Neutrophil (primary cell): ENCODE data around the gene ARFRP1.

Experiments used
- H3K27ac ChIP-seq: fragments of 200-600 bp; sonication (generic); 2 replicates; pipeline ENCODE4 v1.5.1; 2016; ENCODE audit warnings: mild to moderate bottlenecking, moderate library complexity
- H3K27me3 ChIP-seq: fragments of 200-600 bp; sonication (generic); 2 replicates; pipeline ENCODE4 v1.6.0; 2016; ENCODE audit warnings: mild to moderate bottlenecking
- H3K36me3 ChIP-seq: fragments of 200-600 bp; sonication (generic); 2 replicates; pipeline ENCODE4 v1.5.1; 2017
- H3K4me1 ChIP-seq, 2 experiments: fragments of 200-600 bp in 1 of 2; sonication (generic) in 1 of 2; 1 replicate in 1 of 2; 2 replicates in 1 of 2; pipeline versions ENCODE4 v1.5.1 to v1.6.1; 2013 to 2016; ENCODE audit warnings: low read depth in 1 of 2, low read length in 1 of 2, mild to moderate bottlenecking in 1 of 2, moderate library complexity in 1 of 2; ENCODE audit not compliant: control insufficient read depth in 1 of 2, insufficient read depth in 1 of 2
- H3K4me3 ChIP-seq, 2 experiments: fragments of 200-600 bp in 1 of 2; sonication (generic) in 1 of 2; 1 replicate in 1 of 2; 2 replicates in 1 of 2; pipeline ENCODE4 v1.5.1; 2013 to 2016; ENCODE audit warnings: low read depth in 1 of 2, low read length in 1 of 2, mild to moderate bottlenecking in 1 of 2, moderate library complexity in 1 of 2
- H3K9me3 ChIP-seq: fragments of 200-600 bp; sonication (generic); 2 replicates; pipeline ENCODE4 v1.5.1; 2016
- TF ChIP-seq, protein P1 (sequence below): fragments of 200-600 bp; sonication (generic); IDR thresholded peaks from 2 replicates; pipeline ENCODE4 v1.5.1; 2016; ENCODE audit warnings: antibody characterized with exemption

Gene ARFRP1

DNA sequence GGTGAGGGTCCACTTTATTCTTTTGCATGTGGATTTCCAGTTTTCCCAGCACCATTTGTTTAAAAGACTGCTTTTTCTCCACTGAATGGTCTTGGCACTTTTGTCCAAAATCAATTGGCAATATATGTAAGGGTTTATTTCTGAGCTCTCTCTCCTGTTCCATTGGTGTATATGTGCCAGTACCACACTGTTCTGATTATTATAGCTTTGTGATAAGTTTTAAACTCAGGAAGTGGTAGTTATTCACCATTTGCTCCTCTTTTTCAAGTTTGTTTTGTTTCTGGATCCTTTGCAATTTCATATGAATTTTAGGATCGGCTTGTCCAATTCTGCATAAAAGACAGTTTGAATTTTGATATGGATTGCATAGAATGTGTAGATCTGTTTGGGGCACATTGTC is 4.4 kb upstream of the ARFRP1 start:
- peaks cover 50% of the 10 kb centered on the region for H3K36me3 ChIP-seq
- H3K27ac ChIP-seq, result no peak overlapping the region
- no peaks in the 10 kb centered on the region for H3K27me3 ChIP-seq
- H3K4me1 ChIP-seq, result peaks cover 17 to 21% of the 10 kb centered on the region in 2 experiments
- H3K4me3 ChIP-seq, result no peak overlapping the region
- TF ChIP-seq, protein P1, sequence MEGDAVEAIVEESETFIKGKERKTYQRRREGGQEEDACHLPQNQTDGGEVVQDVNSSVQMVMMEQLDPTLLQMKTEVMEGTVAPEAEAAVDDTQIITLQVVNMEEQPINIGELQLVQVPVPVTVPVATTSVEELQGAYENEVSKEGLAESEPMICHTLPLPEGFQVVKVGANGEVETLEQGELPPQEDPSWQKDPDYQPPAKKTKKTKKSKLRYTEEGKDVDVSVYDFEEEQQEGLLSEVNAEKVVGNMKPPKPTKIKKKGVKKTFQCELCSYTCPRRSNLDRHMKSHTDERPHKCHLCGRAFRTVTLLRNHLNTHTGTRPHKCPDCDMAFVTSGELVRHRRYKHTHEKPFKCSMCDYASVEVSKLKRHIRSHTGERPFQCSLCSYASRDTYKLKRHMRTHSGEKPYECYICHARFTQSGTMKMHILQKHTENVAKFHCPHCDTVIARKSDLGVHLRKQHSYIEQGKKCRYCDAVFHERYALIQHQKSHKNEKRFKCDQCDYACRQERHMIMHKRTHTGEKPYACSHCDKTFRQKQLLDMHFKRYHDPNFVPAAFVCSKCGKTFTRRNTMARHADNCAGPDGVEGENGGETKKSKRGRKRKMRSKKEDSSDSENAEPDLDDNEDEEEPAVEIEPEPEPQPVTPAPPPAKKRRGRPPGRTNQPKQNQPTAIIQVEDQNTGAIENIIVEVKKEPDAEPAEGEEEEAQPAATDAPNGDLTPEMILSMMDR, result no peak
- H3K9me3 ChIP-seq, result no peaks in the 10 kb centered on the region

DNA sequence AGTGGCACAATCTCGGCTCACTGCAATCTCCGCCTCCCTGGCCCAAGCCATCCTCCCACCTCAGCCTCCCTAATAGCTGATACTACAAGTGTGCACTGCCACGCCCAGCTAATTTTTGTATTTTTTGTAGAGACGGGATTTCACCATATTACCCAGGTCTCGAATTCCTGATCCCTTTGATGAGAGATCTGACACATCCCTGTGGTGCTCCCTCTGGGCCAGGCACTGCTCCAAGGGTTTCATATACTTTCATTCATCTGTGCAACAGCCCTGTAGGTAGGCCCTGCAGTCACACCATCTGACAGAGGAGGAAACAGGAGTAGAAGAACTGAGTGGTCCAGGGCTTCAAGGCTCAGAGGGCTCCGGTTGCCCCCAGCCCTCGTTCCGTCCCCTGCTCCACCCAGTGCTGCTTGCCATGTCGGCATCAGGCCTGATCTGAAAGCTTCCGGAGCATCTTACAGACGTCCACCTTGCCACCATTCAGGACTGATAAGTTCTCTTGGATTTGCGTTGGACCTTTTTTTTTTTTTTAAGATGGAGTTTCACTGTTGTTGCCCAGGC is 3.4 kb upstream of the ARFRP1 start:
- TF ChIP-seq, protein P1, result no peak
- H3K36me3 ChIP-seq, result peaks cover 52% of the 10 kb centered on the region
- H3K4me1 ChIP-seq, result peaks cover 27 to 31% of the 10 kb centered on the region in 2 experiments
- H3K9me3 ChIP-seq, result no peaks in the 10 kb centered on the region
- H3K4me3 ChIP-seq, result no peak overlapping the region
- H3K27me3 ChIP-seq, result no peaks in the 10 kb centered on the region
- no peak overlapping the region for H3K27ac ChIP-seq

DNA sequence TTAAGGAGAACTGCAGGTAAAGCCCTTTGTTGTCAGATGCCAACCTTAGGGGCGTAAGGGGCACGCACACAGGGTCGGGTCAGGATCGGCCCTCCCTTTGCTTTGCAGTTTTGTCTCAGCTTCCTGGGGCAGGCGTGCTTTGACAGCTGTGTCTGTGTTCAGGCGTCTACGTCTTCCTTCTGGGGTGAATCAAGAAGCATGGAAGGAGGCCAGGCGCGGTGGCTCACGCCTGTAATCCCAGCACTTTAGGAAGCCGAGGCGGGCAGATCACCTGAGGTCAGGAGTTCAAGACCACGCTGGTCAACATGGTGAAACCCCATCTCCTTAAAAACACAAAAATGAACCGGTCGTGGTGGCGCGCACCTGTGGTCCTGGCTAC is 1.4 kb upstream of the ARFRP1 start:
- Histone ChIP-seq H3K9me3 (no peaks in the 10 kb centered on the region), H3K4me1 (peaks cover 27 to 31% of the 10 kb centered on the region in 2 experiments), H3K36me3 (peaks cover 68% of the 10 kb centered on the region), H3K27me3 (no peaks in the 10 kb centered on the region), H3K27ac (no peak overlapping the region), H3K4me3 (peak overlapping the region; percentile 74 to 86)
- TF ChIP-seq, protein P1, result no peak

DNA sequence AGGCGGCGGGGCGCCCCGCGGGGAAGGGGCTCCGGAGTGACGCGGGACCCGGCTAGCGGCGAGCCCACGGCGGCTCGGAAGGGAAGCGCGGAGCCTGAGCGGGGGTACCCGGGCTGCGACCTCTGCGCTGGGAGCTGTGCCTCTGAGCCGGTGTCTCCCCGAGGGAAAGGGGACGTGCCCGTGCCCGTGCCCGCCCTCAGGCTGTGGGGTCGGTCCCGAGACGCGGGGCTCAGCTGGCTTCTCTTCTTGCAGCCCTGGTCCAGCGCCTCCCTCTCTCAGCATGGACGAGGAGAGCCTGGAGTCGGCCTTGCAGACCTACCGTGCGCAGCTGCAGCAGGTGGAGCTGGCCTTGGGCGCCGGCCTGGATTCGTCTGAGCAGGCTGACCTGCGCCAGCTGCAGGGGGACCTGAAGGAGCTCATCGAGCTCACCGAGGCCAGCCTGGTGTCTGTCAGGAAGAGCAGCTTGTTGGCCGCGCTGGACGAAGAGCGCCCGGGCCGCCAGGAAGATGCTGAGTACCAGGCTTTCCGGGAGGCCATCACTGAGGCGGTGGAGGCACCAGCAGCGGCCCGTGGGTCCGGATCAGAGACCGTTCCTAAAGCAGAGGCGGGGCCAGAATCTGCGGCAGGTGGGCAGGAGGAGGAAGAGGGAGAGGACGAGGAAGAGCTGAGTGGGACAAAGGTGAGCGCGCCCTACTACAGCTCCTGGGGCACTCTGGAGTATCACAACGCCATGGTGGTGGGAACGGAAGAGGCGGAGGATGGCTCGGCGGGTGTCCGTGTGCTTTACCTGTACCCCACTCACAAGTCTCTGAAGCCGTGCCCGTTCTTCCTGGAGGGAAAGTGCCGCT is 749 bp upstream of the ARFRP1 start:
- H3K36me3 ChIP-seq, result peaks cover 71% of the 10 kb centered on the region
- H3K9me3 ChIP-seq, result no peaks in the 10 kb centered on the region
- TF ChIP-seq, protein P1, result no peak
- peak overlapping the region; percentile 74 to 86 for H3K4me3 ChIP-seq
- peaks cover 27 to 31% of the 10 kb centered on the region in 2 experiments for H3K4me1 ChIP-seq
- H3K27me3 ChIP-seq, result no peaks in the 10 kb centered on the region
- H3K27ac ChIP-seq, result peak overlapping the region; percentile 86

DNA sequence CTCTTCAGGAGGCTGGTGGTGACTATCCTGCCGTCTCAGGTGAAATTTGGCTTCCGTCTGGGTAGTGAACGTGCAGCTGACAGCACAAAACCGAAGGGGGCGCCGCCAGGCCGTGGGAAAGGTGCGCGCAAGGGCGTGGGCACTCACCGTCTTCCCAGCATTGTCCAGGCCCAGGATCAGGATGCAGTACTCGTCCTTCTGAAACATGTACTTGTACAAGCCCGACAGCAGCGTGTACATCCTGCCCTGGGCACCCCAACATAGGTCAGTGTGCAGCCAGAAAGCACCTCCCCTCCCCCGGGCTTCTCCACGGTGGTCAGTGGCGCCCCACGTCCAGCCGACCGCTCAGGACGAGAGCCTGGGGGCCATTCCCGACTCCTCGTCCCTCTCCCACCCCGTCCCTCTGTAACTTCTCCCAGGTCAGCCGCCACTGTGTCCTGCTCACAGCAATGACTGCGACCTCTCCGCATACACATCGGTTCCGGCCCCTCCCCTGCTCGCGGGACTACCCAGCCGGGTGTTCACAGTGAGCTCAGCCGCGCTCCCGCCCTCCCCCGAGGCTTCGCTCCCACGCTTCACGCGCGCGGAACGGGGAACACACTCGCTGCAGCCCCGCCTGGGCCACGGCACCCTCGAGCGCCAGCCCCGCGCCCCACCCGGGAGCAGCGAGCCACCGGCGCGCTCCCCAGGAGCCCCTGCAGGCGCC is 771 bp downstream of the ARFRP1 start:
- Histone ChIP-seq H3K4me1 (peaks cover 27 to 31% of the 10 kb centered on the region in 2 experiments), H3K9me3 (no peaks in the 10 kb centered on the region), H3K27ac (peak overlapping the region; percentile 86), H3K4me3 (peak overlapping the region; percentile 74 to 86), H3K36me3 (peaks cover 60% of the 10 kb centered on the region), H3K27me3 (no peaks in the 10 kb centered on the region)
- TF ChIP-seq, protein P1, result no peak
